Right kidney (tissue), 1 donor: ENCODE measurements around the gene RASAL2.
"Not testable (repeated sequence)": the region's sequence is repeated elsewhere in the genome, so short reads cannot be mapped to it uniquely, and the experiment has no call there.

Experiments
- DNase-seq: peaks from one replicate; pipeline ENCODE4 v3.0.0-alpha.2; 2016

Gene RASAL2

GRCh38 chr1:178284058-178284457, 190.2 kb downstream of the RASAL2 start:
- no peak for DNase-seq

- DNase-seq: no peak
These were observed 197.3 kb downstream of the RASAL2 start for GRCh38 chr1:178291166-178291565.

GRCh38 chr1:178294654-178295053, 200.8 kb downstream of the RASAL2 start:
- no peak for DNase-seq

- DNase-seq: no peak
These were observed 206.4 kb downstream of the RASAL2 start for GRCh38 chr1:178300352-178300699.

GRCh38 chr1:178301141-178301540, 207.2 kb downstream of the RASAL2 start:
- DNase-seq: no peak

GRCh38 chr1:178307264-178307663, 213.4 kb downstream of the RASAL2 start:
- DNase-seq: no peak

GRCh38 chr1:178308438-178308837, 214.5 kb downstream of the RASAL2 start:
- no peak for DNase-seq

GRCh38 chr1:178310685-178311105, 216.8 kb downstream of the RASAL2 start:
- peak; percentile 47 for DNase-seq

GRCh38 chr1:178311164-178311563, 217.3 kb downstream of the RASAL2 start:
- DNase-seq: no peak

GRCh38 chr1:178320280-178320982, 226.5 kb downstream of the RASAL2 start:
- not testable (repeated sequence) for DNase-seq

- DNase-seq: no peak
These were observed 229.2 kb downstream of the RASAL2 start for GRCh38 chr1:178323067-178323466.

GRCh38 chr1:178324003-178324402, 230.1 kb downstream of the RASAL2 start:
- no peak for DNase-seq

- no peak for DNase-seq
These were observed 234.8 kb downstream of the RASAL2 start for GRCh38 chr1:178328728-178329127.

- DNase-seq: no peak
These were observed 236.2 kb downstream of the RASAL2 start for GRCh38 chr1:178330153-178330552.

- DNase-seq: no peak
These were observed 237.1 kb downstream of the RASAL2 start for GRCh38 chr1:178330848-178331497.

- no peak for DNase-seq
These were observed 241.5 kb downstream of the RASAL2 start for GRCh38 chr1:178335426-178335825.

GRCh38 chr1:178337091-178337706, 243.3 kb downstream of the RASAL2 start:
- no peak for DNase-seq

- no peak for DNase-seq
These were observed 245.9 kb downstream of the RASAL2 start for GRCh38 chr1:178339834-178340233.

- peak; percentile 48 for DNase-seq
These were observed 247.5 kb downstream of the RASAL2 start for GRCh38 chr1:178341261-178341956.

- DNase-seq: no peak
These were observed 248.8 kb downstream of the RASAL2 start for GRCh38 chr1:178342745-178343144.

GRCh38 chr1:178344513-178345091, 250.7 kb downstream of the RASAL2 start:
- DNase-seq: peak; percentile 13

- no peak for DNase-seq
These were observed 251.3 kb downstream of the RASAL2 start for GRCh38 chr1:178345238-178345637.

- DNase-seq: no peak
These were observed 251.9 kb downstream of the RASAL2 start for GRCh38 chr1:178345807-178346206.
